ENCODE results near the gene THSD4. TPM values are rescaled to one million over a fixed set of nuclear protein-coding genes. Genes with fewer than 3 reads are reported as not detected.

THSD4 gene
- total and polyA plus RNA-seq, 9 of the 15 experiments (the other 6 are each of a cell fraction or from before 2014, with no cell fraction given) = 0.04 TPM; not detected in 5

GRCh38 chr15:71559098-71559497 is 443.8 kb downstream of the THSD4 start:
- TF ChIP-seq ZNF431 (CRISPR knock-in tag; IDR thresholded peaks at IDR 0.05) (no peak), YY1 (IDR thresholded peaks at IDR 0.05; ENCODE audit: borderline replicate concordance in 1 of 3, control insufficient read depth in 1 of 3, extremely low read depth in 1 of 3, insufficient read depth in 3 of 3, insufficient read length in 1 of 3, insufficient replicate concordance in 2 of 3, low read depth in 1 of 3, low read length in 2 of 3) (no peak), NR2C1 (IDR thresholded peaks at IDR 0.05) (no peak), NR2C1 (tag; IDR thresholded peaks at IDR 0.05) (no peak), NR2F6 (CRISPR knock-in tag; IDR thresholded peaks at IDR 0.05) (no peak)
- intact Hi-C loops (cut with micrococcal nuclease) (no loop called here), in situ Hi-C loops (cut with MboI) (no loop called here)
- no peaks in the 10 kb centered on the region for H3K79me2 ChIP-seq (ENCODE audit: control insufficient read depth, insufficient read depth, low read length)
- no peaks in the 10 kb centered on the region for H3K36me3 ChIP-seq (ENCODE audit: control insufficient read depth, insufficient read depth, low read length)
- ATAC-seq = no peak
- H4K20me1 ChIP-seq (replicated peaks; ENCODE audit: control insufficient read depth, insufficient read depth, low read length) = no peaks in the 10 kb centered on the region
- 0% methylated on average over 3 of the region's 3 CpGs for WGBS (ENCODE audit: insufficient coverage, low coverage, missing lambda C conversion rate)
- ChIA-PET CTCF (ENCODE audit: low intra/inter-chr PET ratio) (no interaction called here), POLR2A (no interaction called here)
- H3K4me3 ChIP-seq = no peak overlapping the region
- H3K9me3 ChIP-seq (replicated peaks; ENCODE audit: control insufficient read depth, insufficient read depth, low read depth, low read length) = no peaks in the 10 kb centered on the region
- no peak for FAIRE-seq
- no peaks in the 10 kb centered on the region for H3K9me1 ChIP-seq (ENCODE audit: control insufficient read depth, insufficient read depth, low read length)
- H3K4me1 ChIP-seq (replicated peaks in 1 of 2; ENCODE audit: control insufficient read depth in 2 of 2, insufficient read depth in 2 of 2, low read length in 2 of 2) = no peaks in the 10 kb centered on the region
- no peak for DNase-seq (ENCODE audit: extremely low read depth in 1 of 4, low spot score in 3 of 4)
- no peak overlapping the region for H2AFZ ChIP-seq (ENCODE audit: low read depth, low read length)
- no peaks in the 10 kb centered on the region for H3K27me3 ChIP-seq (ENCODE audit: control insufficient read depth in 2 of 2, insufficient read depth in 2 of 2, low read length in 2 of 2)
- no peak overlapping the region for H3K9ac ChIP-seq (ENCODE audit: insufficient read depth in 1 of 2, low read depth in 2 of 2, low read length in 2 of 2)
- BruUV-seq (replicated peaks) = no TSS peak
- H3K27ac ChIP-seq (ENCODE audit: extremely low read depth, low read depth, low read length) = no peak overlapping the region
- H3K4me2 ChIP-seq (ENCODE audit: insufficient read depth, low read length) = no peak overlapping the region

GRCh38 chr15:71559616-71560015 is 444.3 kb downstream of the THSD4 start:
- ChIA-PET CTCF (ENCODE audit: low intra/inter-chr PET ratio) (no interaction called here), POLR2A (no interaction called here)
- TF ChIP-seq ARID4B (CRISPR knock-in tag; IDR thresholded peaks at IDR 0.05) (no peak), SIX5 (IDR thresholded peaks at IDR 0.05; ENCODE audit: borderline replicate concordance in 1 of 2, insufficient read depth in 1 of 2, low read depth in 1 of 2, low read length in 2 of 2) (no peak), HNRNPL (IDR thresholded peaks at IDR 0.05; ENCODE audit: low read depth, low read length) (no peak), RNF219 (CRISPR knock-in tag; IDR thresholded peaks at IDR 0.05) (no peak), ZNF146 (CRISPR knock-in tag; IDR thresholded peaks at IDR 0.05; ENCODE audit: unreplicated experiment) (no peak)

More at GRCh38 chr15:71559616-71560015, 444.3 kb downstream of the THSD4 start:
- H3K9me1 ChIP-seq (ENCODE audit: control insufficient read depth, insufficient read depth, low read length) = no peaks in the 10 kb centered on the region
- H4K20me1 ChIP-seq (replicated peaks; ENCODE audit: control insufficient read depth, insufficient read depth, low read length) = no peaks in the 10 kb centered on the region
- no peaks in the 10 kb centered on the region for H3K36me3 ChIP-seq (ENCODE audit: control insufficient read depth, insufficient read depth, low read length)
- BruUV-seq (replicated peaks) = no TSS peak
- H3K9me3 ChIP-seq (replicated peaks; ENCODE audit: control insufficient read depth, insufficient read depth, low read depth, low read length) = no peaks in the 10 kb centered on the region
- H3K4me2 ChIP-seq (ENCODE audit: insufficient read depth, low read length) = no peak overlapping the region
- DNase-seq (ENCODE audit: extremely low read depth in 1 of 4, low spot score in 3 of 4) = no peak
- H3K27ac ChIP-seq (ENCODE audit: extremely low read depth, low read depth, low read length) = no peak overlapping the region
- no peaks in the 10 kb centered on the region for H3K4me1 ChIP-seq (replicated peaks in 1 of 2; ENCODE audit: control insufficient read depth in 2 of 2, insufficient read depth in 2 of 2, low read length in 2 of 2)
- intact Hi-C loops (cut with micrococcal nuclease) = no loop called here
- FAIRE-seq = no peak
- H2AFZ ChIP-seq (ENCODE audit: low read depth, low read length) = no peak overlapping the region
- H3K4me3 ChIP-seq = no peak overlapping the region
- ATAC-seq = no peak
- no peak overlapping the region for H3K9ac ChIP-seq (ENCODE audit: insufficient read depth in 1 of 2, low read depth in 2 of 2, low read length in 2 of 2)
- H3K27me3 ChIP-seq (ENCODE audit: control insufficient read depth in 2 of 2, insufficient read depth in 2 of 2, low read length in 2 of 2) = no peaks in the 10 kb centered on the region
- H3K79me2 ChIP-seq (ENCODE audit: control insufficient read depth, insufficient read depth, low read length) = no peaks in the 10 kb centered on the region
- in situ Hi-C loops (cut with MboI) = no loop called here
- 4% methylated on average over 3 of the region's 3 CpGs for WGBS (ENCODE audit: insufficient coverage, low coverage, missing lambda C conversion rate)
